Endothelial cell (in vitro differentiated cells): ENCODE results near the gene AKR1C8. TPM values are rescaled to one million over a fixed set of nuclear protein-coding genes. Genes with fewer than 3 reads are reported as not detected.

ENCODE experiments used
- DNase-seq: peaks from one replicate; pipeline ENCODE4 v3.0.0; 2021; ENCODE audit warnings: low spot score
- H3K27ac Mint-ChIP-seq: one replicate; pipeline ENCODE4 v1.8.0; 2021; ENCODE audit warnings: mixed read lengths, inconsistent platforms; ENCODE audit not compliant: unreplicated experiment
- H3K27me3 Mint-ChIP-seq: one replicate; pipeline ENCODE4 v1.8.0; 2021; ENCODE audit warnings: mild to moderate bottlenecking, moderate library complexity, mixed read lengths, inconsistent platforms; ENCODE audit not compliant: unreplicated experiment
- H3K36me3 Mint-ChIP-seq: one replicate; pipeline ENCODE4 v1.8.0; 2021; ENCODE audit warnings: mild to moderate bottlenecking, low read depth, mixed read lengths, inconsistent platforms; ENCODE audit not compliant: unreplicated experiment
- H3K4me1 Mint-ChIP-seq: one replicate; pipeline ENCODE4 v1.8.0; 2021; ENCODE audit warnings: mild to moderate bottlenecking, mixed read lengths, inconsistent platforms; ENCODE audit not compliant: unreplicated experiment
- H3K4me3 Mint-ChIP-seq: one replicate; pipeline ENCODE4 v1.8.0; 2021; ENCODE audit warnings: mild to moderate bottlenecking, mixed read lengths, inconsistent platforms; ENCODE audit not compliant: unreplicated experiment
- H3K9me3 Mint-ChIP-seq: one replicate; pipeline ENCODE4 v1.8.0; 2021; ENCODE audit warnings: mixed read lengths, inconsistent platforms; ENCODE audit not compliant: unreplicated experiment
- CTCF ChIP-seq: fragments of 200-600 bp; sonication (generic); IDR thresholded peaks from one replicate; pipeline ENCODE4 v1.5.0; 2021; ENCODE audit warnings: antibody characterized with exemption; ENCODE audit not compliant: unreplicated experiment
- total RNA-seq: library from RNA; stranded (reverse); fragmentation: NEBNext Ultra II Directional; extraction: Animal tissue kit (Norgen Biotek cat#: 25700); gene quantifications from one replicate; pipeline ENCODE4 v1.2.1, GENCODE V29; 2021; ENCODE audit not compliant: unreplicated experiment

The AKR1C8 gene
- total RNA-seq, 1 donor from 2014 or later: not detected

DNA sequence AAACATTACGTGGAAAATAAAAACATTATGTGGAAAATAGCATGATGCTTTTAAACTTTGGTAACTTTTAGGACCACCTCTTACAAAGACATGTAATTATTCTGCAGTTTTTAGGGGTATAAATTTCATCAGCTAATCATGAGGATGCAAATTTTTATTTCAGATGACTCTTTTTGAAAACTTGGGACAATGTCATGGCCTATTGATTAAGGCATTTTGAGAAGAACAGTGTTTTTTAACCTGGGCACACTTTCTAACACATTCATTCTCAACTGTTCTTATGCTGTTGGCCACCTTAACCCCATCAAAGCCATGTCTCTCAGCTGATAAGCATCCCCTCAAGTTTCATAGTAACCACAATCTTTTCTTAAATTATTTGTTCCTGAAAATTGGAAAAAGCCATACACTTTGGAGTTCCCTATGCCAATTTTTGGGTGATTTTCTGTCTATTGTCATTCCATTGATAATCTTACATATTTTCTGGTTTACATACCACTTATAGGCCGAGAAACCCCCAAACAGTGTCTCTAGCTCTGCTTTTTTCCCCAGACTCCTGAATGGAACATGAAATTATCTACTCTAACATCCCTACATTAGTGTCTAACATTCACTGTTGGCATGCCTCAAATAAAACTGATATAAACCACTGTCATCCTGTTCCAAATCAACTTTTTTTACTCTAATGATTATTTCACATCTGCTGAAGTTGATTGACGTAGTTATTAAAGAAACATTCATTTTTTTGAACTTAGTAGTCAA is 76.1 kb downstream of the AKR1C8 start:
- no peak for DNase-seq
- TF ChIP-seq CTCF: no peak
- H3K4me1 Mint-ChIP-seq: no peaks in the 10 kb centered on the region
- H3K27ac Mint-ChIP-seq: no peak overlapping the region
- H3K27me3 Mint-ChIP-seq: no peaks in the 10 kb centered on the region
- no peak overlapping the region for H3K4me3 Mint-ChIP-seq
- H3K9me3 Mint-ChIP-seq: no peaks in the 10 kb centered on the region
- H3K36me3 Mint-ChIP-seq: no peaks in the 10 kb centered on the region

GRCh38 chr10:5107860-5108526 is 77.0 kb downstream of the AKR1C8 start:
- no peak for TF ChIP-seq CTCF
- no peaks in the 10 kb centered on the region for H3K27me3 Mint-ChIP-seq
- no peak overlapping the region for H3K27ac Mint-ChIP-seq
- no peaks in the 10 kb centered on the region for H3K4me1 Mint-ChIP-seq
- H3K9me3 Mint-ChIP-seq: no peaks in the 10 kb centered on the region
- H3K4me3 Mint-ChIP-seq: no peak overlapping the region
- DNase-seq: no peak
- no peaks in the 10 kb centered on the region for H3K36me3 Mint-ChIP-seq

DNA sequence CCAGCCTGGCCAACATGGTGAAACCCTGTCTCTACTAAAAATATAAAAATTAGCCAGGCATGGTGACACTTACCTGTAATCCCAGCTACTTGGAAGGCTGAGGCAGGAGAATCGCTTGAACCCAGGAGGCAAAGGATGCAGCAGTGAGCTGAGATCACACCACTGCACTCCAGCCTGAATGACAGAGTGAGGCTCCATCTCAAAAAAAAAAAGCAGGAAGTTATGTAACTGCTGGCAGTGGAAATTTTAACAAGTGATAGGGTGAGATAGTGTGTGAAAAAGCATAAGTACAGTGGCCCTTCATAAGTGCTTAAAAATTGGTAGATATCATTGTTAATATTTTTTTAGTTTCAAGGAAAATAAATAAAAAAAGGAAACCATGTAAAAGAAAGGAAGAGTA is 78.4 kb downstream of the AKR1C8 start:
- Mint-ChIP-seq H3K27me3 (no peaks in the 10 kb centered on the region), H3K4me3 (no peak overlapping the region), H3K27ac (no peak overlapping the region), H3K4me1 (no peaks in the 10 kb centered on the region), H3K9me3 (no peaks in the 10 kb centered on the region), H3K36me3 (no peaks in the 10 kb centered on the region)
- DNase-seq: no peak
- no peak for TF ChIP-seq CTCF

GRCh38 chr10:5105626-5106025 is 79.3 kb downstream of the AKR1C8 start:
- no peak for TF ChIP-seq CTCF
- no peaks in the 10 kb centered on the region for H3K36me3 Mint-ChIP-seq
- no peak overlapping the region for H3K4me3 Mint-ChIP-seq
- no peaks in the 10 kb centered on the region for H3K9me3 Mint-ChIP-seq
- DNase-seq: no peak
- no peaks in the 10 kb centered on the region for H3K27me3 Mint-ChIP-seq
- H3K27ac Mint-ChIP-seq: no peak overlapping the region
- H3K4me1 Mint-ChIP-seq: no peaks in the 10 kb centered on the region

Other genes with a start within 250 kb of the AKR1C8 start
- gene AKR1C1, start 221.7 kb downstream of the AKR1C8 start, total RNA-seq: 1.6 TPM
- gene AKR1C2, start 181.3 kb downstream of the AKR1C8 start, total RNA-seq: not detected
- 2.8 TPM for gene AKR1C3, start 90.7 kb downstream of the AKR1C8 start, total RNA-seq
- not detected for gene AKR1C4, start 11.7 kb upstream of the AKR1C8 start, total RNA-seq
- not detected for gene UCN3, start 179.8 kb upstream of the AKR1C8 start, total RNA-seq
- gene TUBAL3, start 219.7 kb upstream of the AKR1C8 start, total RNA-seq: not detected
- 57.7 TPM for gene NET1, start 227.4 kb upstream of the AKR1C8 start, total RNA-seq